Mononuclear cell (primary cell): ENCODE data around the gene PCOLCE2. TPM values are rescaled to one million over a fixed set of nuclear protein-coding genes. Genes with fewer than 3 reads are reported as not detected.

Experiments used
- H3K27me3 ChIP-seq: 2 replicates; pipeline ENCODE4 v1.6.0; 2011; ENCODE audit warnings: low read length, control low read depth; ENCODE audit not compliant: insufficient read depth
- H3K4me1 ChIP-seq: 2 replicates; pipeline ENCODE4 v1.5.1; 2011; ENCODE audit warnings: mild to moderate bottlenecking, low read length, control low read depth; ENCODE audit not compliant: insufficient read depth
- H3K4me3 ChIP-seq: 2 replicates; pipeline ENCODE4 v1.5.1; 2011; ENCODE audit warnings: mild to moderate bottlenecking, low read length, moderate library complexity
- H3K9me3 ChIP-seq: 2 replicates; pipeline ENCODE4 v1.5.1; 2011; ENCODE audit warnings: low read depth, mild to moderate bottlenecking, control low read depth, low read length
- total RNA-seq: library from RNA; depleted of rRNA; stranded (reverse); fragments of >200 nt; gene quantifications from one replicate; pipeline ENCODE4 v1.2.3, GENCODE V29; 2012

Gene PCOLCE2
- total RNA-seq, 1 donor: not detected

DNA sequence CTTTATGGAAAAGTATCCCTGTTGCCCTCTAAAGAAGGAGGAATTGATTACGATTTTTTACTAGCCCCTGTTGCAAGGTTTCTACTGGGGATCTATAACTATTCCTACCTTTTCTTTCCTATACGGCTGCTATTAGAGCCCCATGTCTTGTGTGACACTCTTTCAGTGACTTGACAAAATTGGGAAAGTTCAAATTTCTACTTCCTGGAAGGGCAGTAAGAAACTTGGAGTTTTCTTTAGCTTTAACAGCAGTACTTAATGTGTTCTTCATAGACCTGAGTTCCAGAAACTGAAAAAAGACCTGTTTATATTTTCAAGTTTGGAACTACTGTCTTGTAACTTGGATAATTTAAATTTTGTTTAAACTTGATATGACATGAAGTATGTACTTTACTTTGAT is 110.3 kb downstream of the PCOLCE2 start:
- no peaks in the 10 kb centered on the region for H3K27me3 ChIP-seq
- no peaks in the 10 kb centered on the region for H3K9me3 ChIP-seq
- no peak overlapping the region for H3K4me3 ChIP-seq
- H3K4me1 ChIP-seq: no peaks in the 10 kb centered on the region

GRCh38 chr3:142777927-142778326 is 111.0 kb downstream of the PCOLCE2 start:
- Histone ChIP-seq H3K4me3 (no peak overlapping the region), H3K27me3 (no peaks in the 10 kb centered on the region), H3K4me1 (no peaks in the 10 kb centered on the region), H3K9me3 (no peaks in the 10 kb centered on the region)

GRCh38 chr3:142768338-142768737 is 120.5 kb downstream of the PCOLCE2 start:
- Histone ChIP-seq H3K9me3 (peaks cover 15% of the 10 kb centered on the region), H3K4me3 (no peak overlapping the region), H3K27me3 (no peaks in the 10 kb centered on the region), H3K4me1 (no peaks in the 10 kb centered on the region)

Other genes with a start within 250 kb of the PCOLCE2 start
- 5.1 TPM for gene TRPC1, start 165.0 kb downstream of the PCOLCE2 start, total RNA-seq
- not detected for gene PAQR9, start 74.6 kb upstream of the PCOLCE2 start, total RNA-seq
- gene U2SURP, start 112.5 kb upstream of the PCOLCE2 start, total RNA-seq: 236 TPM
- 22.1 TPM for gene CHST2, start 230.7 kb upstream of the PCOLCE2 start, total RNA-seq